ENCODE results near the gene MYLIP. TPM values are rescaled to one million over a fixed set of nuclear protein-coding genes. Genes with fewer than 3 reads are reported as not detected.

MYLIP gene
- total RNA-seq, 1 experiment from 2014 or later = 27.0 TPM

DNA sequence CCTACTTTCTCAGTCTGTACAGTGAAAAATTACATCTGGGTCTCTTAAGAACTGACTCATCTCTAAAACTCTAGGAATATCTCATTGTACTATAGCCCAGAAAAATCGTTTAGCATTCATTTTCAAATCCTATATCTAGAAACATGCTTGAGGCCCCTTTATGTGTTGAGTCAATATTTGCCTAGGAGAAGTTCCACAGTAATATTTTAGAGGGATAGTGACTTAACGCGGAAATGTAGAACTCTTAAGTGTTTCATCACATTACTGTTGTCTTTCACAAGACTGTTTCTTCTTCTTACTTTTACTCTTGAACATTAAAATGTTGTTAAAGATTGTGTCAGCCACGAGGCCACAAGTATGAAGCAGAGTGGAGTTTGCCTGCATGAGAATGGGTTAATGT is 23.0 kb upstream of the MYLIP start:
- peaks cover 0 to 4% of the 10 kb centered on the region in 2 experiments; a peak in 1 of 4 replicates for H3K4me1 Mint-ChIP-seq
- H3K4me2 ChIP-seq (ENCODE audit: insufficient read depth, insufficient read length, low read length) = no peak overlapping the region
- H3K9me3 Mint-ChIP-seq = peaks cover 0 to 1% of the 10 kb centered on the region in 2 experiments; a peak in 2 of 5 replicates
- no peak overlapping the region for H4K5ac ChIP-seq (ENCODE audit: insufficient read length, low read depth, low read length)
- no peak overlapping the region for H2BK15ac ChIP-seq (ENCODE audit: low read depth, low read length)
- no peak overlapping the region for H3T11ph ChIP-seq (ENCODE audit: low read length)
- H3K79me2 ChIP-seq (ENCODE audit: insufficient read depth, low read length) = no peaks in the 10 kb centered on the region
- no peak overlapping the region for H3K9ac ChIP-seq (ENCODE audit: extremely low read depth, insufficient read length, low read length)
- H3K4me1 ChIP-seq (ENCODE audit: insufficient read depth, low read length) = no peaks in the 10 kb centered on the region
- WGBS (ENCODE audit: extremely low coverage, insufficient read length, low lambda C conversion rate) = no CpG with 5 or more reads among the region's 4 CpGs
- no peak overlapping the region for H3K4me3 Mint-ChIP-seq
- no peak overlapping the region for H3K14ac ChIP-seq (ENCODE audit: insufficient read depth, low read length)
- no peak overlapping the region for H3K27ac Mint-ChIP-seq
- no peak overlapping the region for H3K56ac ChIP-seq (ENCODE audit: insufficient read length, low read depth, low read length)
- no peaks in the 10 kb centered on the region for H3K36me3 Mint-ChIP-seq (ENCODE audit: insufficient read depth in 1 of 3, low read depth in 3 of 3)
- no peak overlapping the region for H3K4ac ChIP-seq (ENCODE audit: low read depth, low read length)
- peaks cover 3% of the 10 kb centered on the region for H3K27me3 Mint-ChIP-seq (ENCODE audit: low read depth)
- H3K79me1 ChIP-seq (ENCODE audit: insufficient read depth, low read depth, low read length, poor library complexity, severe bottlenecking) = no peaks in the 10 kb centered on the region
- H2BK12ac ChIP-seq (ENCODE audit: insufficient read length, low read depth, low read length) = no peak overlapping the region
- H3K9me3 ChIP-seq (ENCODE audit: control insufficient read depth, low read depth, low read length) = no peaks in the 10 kb centered on the region
- H2BK120ac ChIP-seq (ENCODE audit: low read depth, low read length, poor library complexity, severe bottlenecking) = no peak overlapping the region
- H2BK5ac ChIP-seq (ENCODE audit: insufficient read length, low read length) = no peak overlapping the region
- TF ChIP-seq, protein P1, sequence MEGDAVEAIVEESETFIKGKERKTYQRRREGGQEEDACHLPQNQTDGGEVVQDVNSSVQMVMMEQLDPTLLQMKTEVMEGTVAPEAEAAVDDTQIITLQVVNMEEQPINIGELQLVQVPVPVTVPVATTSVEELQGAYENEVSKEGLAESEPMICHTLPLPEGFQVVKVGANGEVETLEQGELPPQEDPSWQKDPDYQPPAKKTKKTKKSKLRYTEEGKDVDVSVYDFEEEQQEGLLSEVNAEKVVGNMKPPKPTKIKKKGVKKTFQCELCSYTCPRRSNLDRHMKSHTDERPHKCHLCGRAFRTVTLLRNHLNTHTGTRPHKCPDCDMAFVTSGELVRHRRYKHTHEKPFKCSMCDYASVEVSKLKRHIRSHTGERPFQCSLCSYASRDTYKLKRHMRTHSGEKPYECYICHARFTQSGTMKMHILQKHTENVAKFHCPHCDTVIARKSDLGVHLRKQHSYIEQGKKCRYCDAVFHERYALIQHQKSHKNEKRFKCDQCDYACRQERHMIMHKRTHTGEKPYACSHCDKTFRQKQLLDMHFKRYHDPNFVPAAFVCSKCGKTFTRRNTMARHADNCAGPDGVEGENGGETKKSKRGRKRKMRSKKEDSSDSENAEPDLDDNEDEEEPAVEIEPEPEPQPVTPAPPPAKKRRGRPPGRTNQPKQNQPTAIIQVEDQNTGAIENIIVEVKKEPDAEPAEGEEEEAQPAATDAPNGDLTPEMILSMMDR (conservative IDR thresholded peaks at IDR 0.05) = no peak
- H3K23me2 ChIP-seq (ENCODE audit: insufficient read length, low read depth, low read length, poor library complexity, severe bottlenecking) = no peaks in the 10 kb centered on the region
- no peak overlapping the region for H2AFZ ChIP-seq (ENCODE audit: low read length)
- H4K91ac ChIP-seq (ENCODE audit: insufficient read length, low read depth, low read length) = no peak overlapping the region
- H4K8ac ChIP-seq (replicated peaks; ENCODE audit: insufficient read length, low read depth, low read length) = no peak overlapping the region
- H2AK5ac ChIP-seq (ENCODE audit: insufficient read length, low read length) = no peak overlapping the region
- no peak overlapping the region for H3K27ac ChIP-seq (ENCODE audit: insufficient read length, low read depth, low read length)
- H4K20me1 ChIP-seq (ENCODE audit: control insufficient read depth, insufficient read depth, insufficient read length) = no peaks in the 10 kb centered on the region
- no peak for DNase-seq
- no peaks in the 10 kb centered on the region for H3K27me3 ChIP-seq (ENCODE audit: insufficient read depth, low read length)
- no peak overlapping the region for H3K23ac ChIP-seq (ENCODE audit: insufficient read length, low read depth, low read length)
- no peak overlapping the region for H3K18ac ChIP-seq (ENCODE audit: insufficient read length, low read depth, low read length)
- H2BK20ac ChIP-seq (ENCODE audit: low read depth, low read length, poor library complexity, severe bottlenecking) = no peak overlapping the region
